GM12878 (cell line): ENCODE measurements around the gene BAZ2B. TPM values are rescaled to one million over a fixed set of nuclear protein-coding genes. Genes with fewer than 3 reads are reported as not detected.

Source experiments
- ATAC-seq: fragments of 200-7000 bp; cut with Tn5 transposase; 3 replicates; pipeline ENCODE4 v1.9.1; 2020; ENCODE audit warnings: mild to moderate bottlenecking, moderate library complexity
- BruUV-seq: library from RNA; stranded (reverse); fragments of 400-500 nt; replicated peaks from 2 replicates; lab custom pipeline; 2021; lab: Mats Ljungman, UMichigan
- CTCF ChIA-PET: fragments of 300-600 bp; sonication (Branson Sonifier 250); formaldehyde crosslinking; extraction: SDS; loops from one replicate; lab custom pipeline; 2021; ENCODE audit warnings: inconsistent platforms; lab: Yijun Ruan, JAX
- POLR2A ChIA-PET: fragments of 350-600 bp; formaldehyde crosslinking; extraction: SDS; loops from one replicate; lab custom pipeline; 2021; ENCODE audit warnings: inconsistent platforms; lab: Charles Lee
- RAD21 ChIA-PET: fragments of 300-600 bp; sonication (Branson Sonifier 250); formaldehyde crosslinking; loops from one replicate; lab custom pipeline; 2023; ENCODE audit warnings: antibody characterized with exemption; ENCODE audit not compliant: unreplicated experiment; lab: Charles Lee
- SMC1A ChIA-PET: fragments of 300-600 bp; sonication (Branson Sonifier 250); formaldehyde crosslinking; loops from one replicate; lab custom pipeline; 2023; ENCODE audit not compliant: unreplicated experiment, uncharacterized antibody; lab: Charles Lee
- DNase-seq: peaks from one replicate; pipeline ENCODE4 v3.0.0-alpha.2; 2011; ENCODE audit warnings: low read depth, low spot score
- FAIRE-seq: peaks from 3 replicates; lab custom pipeline; 2011; peaks lifted over from hg19 to GRCh38; lab: Jason Lieb, UNC
- H2AFZ ChIP-seq: 2 replicates; pipeline ENCODE4 v1.6.0; 2011; ENCODE audit warnings: low read depth, low read length, control low read depth; ENCODE audit not compliant: control insufficient read depth
- H3K27ac ChIP-seq: 2 replicates; pipeline ENCODE4 v1.5.1; 2011; ENCODE audit warnings: control low read depth; ENCODE audit not compliant: control insufficient read depth, insufficient read depth
- H3K27me3 ChIP-seq, 2 experiments: replicated peaks in 1 of 2; 2 replicates each; pipeline versions ENCODE4 v1.6.0 to v1.6.1; 2011; ENCODE audit warnings: low read length in 1 of 2; ENCODE audit not compliant: control insufficient read depth in 2 of 2, insufficient read depth in 2 of 2
- H3K36me3 ChIP-seq, 2 experiments: 2 replicates each; pipeline ENCODE4 v1.5.1; 2011; ENCODE audit warnings: low read length in 1 of 2; ENCODE audit not compliant: control insufficient read depth in 2 of 2, insufficient read depth in 2 of 2
- H3K4me1 ChIP-seq: 2 replicates; pipeline ENCODE4 v1.6.1; 2011; ENCODE audit warnings: mild to moderate bottlenecking, low read length, moderate library complexity, mixed read lengths; ENCODE audit not compliant: control insufficient read depth, insufficient read depth
- H3K4me2 ChIP-seq: 2 replicates; pipeline ENCODE4 v1.6.0; 2011; ENCODE audit warnings: control low read depth; ENCODE audit not compliant: control insufficient read depth, insufficient read depth
- H3K4me3 ChIP-seq: fragments of 200-600 bp; sonication (generic); 2 replicates; pipeline ENCODE4 v1.5.1; 2016
- H3K79me2 ChIP-seq: 2 replicates; pipeline ENCODE4 v1.6.0; 2011; ENCODE audit warnings: low read length; ENCODE audit not compliant: control insufficient read depth, insufficient read depth
- H3K9ac ChIP-seq: 2 replicates; pipeline ENCODE4 v1.8.0; 2011; ENCODE audit warnings: low read length, control low read depth, mixed read lengths; ENCODE audit not compliant: control insufficient read depth, insufficient read depth
- H3K9me3 ChIP-seq: replicated peaks from 3 replicates; pipeline ENCODE4 v1.5.1; 2011; ENCODE audit warnings: mild to moderate bottlenecking, low read length; ENCODE audit not compliant: control insufficient read depth, insufficient read depth
- H4K20me1 ChIP-seq: 2 replicates; pipeline ENCODE4 v1.6.0; 2011; ENCODE audit not compliant: control insufficient read depth, insufficient read depth
- ATF7 ChIP-seq: fragments of 450-650 bp; IDR thresholded peaks from 2 replicates; pipeline ENCODE4 v1.6.1; 2016; ENCODE audit warnings: low read depth, mild to moderate bottlenecking
- CBFB ChIP-seq: IDR thresholded peaks from 2 replicates; pipeline ENCODE4 v1.6.1; 2016; ENCODE audit warnings: antibody characterized with exemption, low read depth
- EED ChIP-seq: sonication (generic); IDR thresholded peaks from 2 replicates; pipeline ENCODE4 v1.6.1; 2016; ENCODE audit warnings: antibody characterized with exemption, low read depth
- RCOR1 ChIP-seq: conservative IDR thresholded peaks from 2 replicates; pipeline ENCODE4 v1.6.1; 2012; ENCODE audit warnings: low read depth, low read length, improper control_type of control experiment
- RFX5 ChIP-seq: IDR thresholded peaks from 2 replicates; pipeline ENCODE4 v1.6.1; 2011; ENCODE audit warnings: low read depth, low read length, improper control_type of control experiment
- TCF12 ChIP-seq: IDR thresholded peaks from 2 replicates; pipeline ENCODE4 v1.6.1; 2011; ENCODE audit warnings: low read depth, mild to moderate bottlenecking, low read length
- YY1 ChIP-seq: IDR thresholded peaks from 2 replicates; pipeline ENCODE4 v1.6.1; 2011; ENCODE audit warnings: low read depth, mild to moderate bottlenecking, low read length
- WGBS: methylation state at CpG from one replicate; pipeline ENCODE4 v1.1.6; 2016; ENCODE audit warnings: low lambda C conversion rate; ENCODE audit not compliant: insufficient replicate concordance, insufficient coverage; ENCODE audit errors: missing lambda C conversion rate; 5-methylcytosine and 5-hydroxymethylcytosine counted together
- in situ Hi-C: fragments of 300-500 bp; cut with MboI; formaldehyde crosslinking; loops from 9 replicates; pipeline ENCODE4 v1.14.3; 2018; ENCODE audit warnings: mixed read lengths
- intact Hi-C: fragments of 100-400 bp; cut with micrococcal nuclease; formaldehyde crosslinking; loops from one replicate; pipeline ENCODE4 v1.14.2; 2022; ENCODE audit not compliant: unreplicated experiment
- polyA plus RNA-seq, 11 experiments: library from polyadenylated mRNA; depleted of rRNA in 4 of 11; unstranded in 6 of 11; stranded (reverse) in 5 of 11; fragments of >200 nt; fragmentation: Nextera tagmentation in 4 of 11; fragmentation: Illumina TruSeq in 1 of 11; extraction: Ambion mirVana in 4 of 11; extraction: Trizol in 1 of 11; gene quantifications; 1 replicate in 1 of 11; 2 replicates in 10 of 11; pipeline versions ENCODE4 v1.2.1 to v1.2.3, GENCODE V29; 2011 to 2016; ENCODE audit warnings: inconsistent platforms in 2 of 11, missing spikeins in 2 of 11, low read depth in 1 of 11
- total RNA-seq, 4 experiments: library from RNA; depleted of rRNA in 3 of 4; stranded (reverse); fragments of >200 nt in 3 of 4; fragmentation: Illumina TruSeq in 1 of 4; extraction: Trizol in 1 of 4; gene quantifications; 2 replicates each; pipeline versions ENCODE4 v1.2.1 to v1.2.3, GENCODE V29; 2013 to 2021
- TF ChIP-seq, protein P1 (sequence below): fragments of 450-650 bp; formaldehyde crosslinking; IDR thresholded peaks from 2 replicates; pipeline ENCODE4 v1.5.0; 2022; ENCODE audit warnings: mild to moderate bottlenecking, missing genetic modification characterization
- TF ChIP-seq, protein P2 (sequence below): IDR thresholded peaks from 2 replicates; pipeline ENCODE4 v1.6.1; 2012; ENCODE audit warnings: low read length, inconsistent platforms
- TF ChIP-seq, protein P3 (sequence below): fragments of 450-650 bp; IDR thresholded peaks from 2 replicates; pipeline ENCODE4 v1.6.1; 2017; ENCODE audit warnings: borderline replicate concordance
- TF ChIP-seq, protein P4 (sequence below): IDR thresholded peaks from 2 replicates; pipeline ENCODE4 v1.6.1; 2012; ENCODE audit warnings: low read depth, low read length, improper control_type of control experiment

The BAZ2B gene
- total and polyA plus RNA-seq, 10 of the 15 experiments (the other 5 are each of a cell fraction or from before 2014, with no cell fraction given), result 8.8 to 49.7 (median 24.7) TPM

DNA sequence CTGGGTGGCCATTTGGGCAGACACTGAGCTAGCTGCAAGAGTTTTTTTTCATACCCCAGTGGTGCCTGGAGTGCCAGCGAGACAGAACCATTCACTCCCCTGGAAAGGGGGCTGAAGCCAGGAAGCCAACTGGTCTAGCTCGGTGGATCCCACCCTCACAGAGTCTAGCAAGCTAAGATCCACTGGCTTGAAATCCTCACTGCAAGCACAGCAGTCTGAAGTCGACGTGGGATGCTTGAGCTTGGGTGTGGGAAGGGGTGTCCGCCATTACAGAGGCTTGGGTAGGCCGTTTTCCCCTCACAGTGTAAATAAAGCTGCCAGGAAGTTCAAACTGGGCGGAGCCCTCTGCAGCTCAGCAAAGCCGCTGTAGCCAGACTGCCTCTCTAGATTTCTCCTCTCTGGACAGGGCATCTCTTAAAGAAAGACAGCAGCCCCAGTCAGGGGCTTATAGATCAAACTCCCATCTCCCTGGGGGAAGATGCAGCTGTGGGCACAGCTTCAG is 260.2 kb downstream of the BAZ2B start (continued):
- TF ChIP-seq, protein P1, sequence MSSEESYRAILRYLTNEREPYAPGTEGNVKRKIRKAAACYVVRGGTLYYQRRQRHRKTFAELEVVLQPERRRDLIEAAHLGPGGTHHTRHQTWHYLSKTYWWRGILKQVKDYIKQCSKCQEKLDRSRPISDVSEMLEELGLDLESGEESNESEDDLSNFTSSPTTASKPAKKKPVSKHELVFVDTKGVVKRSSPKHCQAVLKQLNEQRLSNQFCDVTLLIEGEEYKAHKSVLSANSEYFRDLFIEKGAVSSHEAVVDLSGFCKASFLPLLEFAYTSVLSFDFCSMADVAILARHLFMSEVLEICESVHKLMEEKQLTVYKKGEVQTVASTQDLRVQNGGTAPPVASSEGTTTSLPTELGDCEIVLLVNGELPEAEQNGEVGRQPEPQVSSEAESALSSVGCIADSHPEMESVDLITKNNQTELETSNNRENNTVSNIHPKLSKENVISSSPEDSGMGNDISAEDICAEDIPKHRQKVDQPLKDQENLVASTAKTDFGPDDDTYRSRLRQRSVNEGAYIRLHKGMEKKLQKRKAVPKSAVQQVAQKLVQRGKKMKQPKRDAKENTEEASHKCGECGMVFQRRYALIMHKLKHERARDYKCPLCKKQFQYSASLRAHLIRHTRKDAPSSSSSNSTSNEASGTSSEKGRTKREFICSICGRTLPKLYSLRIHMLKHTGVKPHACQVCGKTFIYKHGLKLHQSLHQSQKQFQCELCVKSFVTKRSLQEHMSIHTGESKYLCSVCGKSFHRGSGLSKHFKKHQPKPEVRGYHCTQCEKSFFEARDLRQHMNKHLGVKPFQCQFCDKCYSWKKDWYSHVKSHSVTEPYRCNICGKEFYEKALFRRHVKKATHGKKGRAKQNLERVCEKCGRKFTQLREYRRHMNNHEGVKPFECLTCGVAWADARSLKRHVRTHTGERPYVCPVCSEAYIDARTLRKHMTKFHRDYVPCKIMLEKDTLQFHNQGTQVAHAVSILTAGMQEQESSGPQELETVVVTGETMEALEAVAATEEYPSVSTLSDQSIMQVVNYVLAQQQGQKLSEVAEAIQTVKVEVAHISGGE (CRISPR knock-in tag), result no peak
- TF ChIP-seq RFX5 (no peak), CBFB (no peak)
- TF ChIP-seq, all 136 proteins: peak for 0

DNA sequence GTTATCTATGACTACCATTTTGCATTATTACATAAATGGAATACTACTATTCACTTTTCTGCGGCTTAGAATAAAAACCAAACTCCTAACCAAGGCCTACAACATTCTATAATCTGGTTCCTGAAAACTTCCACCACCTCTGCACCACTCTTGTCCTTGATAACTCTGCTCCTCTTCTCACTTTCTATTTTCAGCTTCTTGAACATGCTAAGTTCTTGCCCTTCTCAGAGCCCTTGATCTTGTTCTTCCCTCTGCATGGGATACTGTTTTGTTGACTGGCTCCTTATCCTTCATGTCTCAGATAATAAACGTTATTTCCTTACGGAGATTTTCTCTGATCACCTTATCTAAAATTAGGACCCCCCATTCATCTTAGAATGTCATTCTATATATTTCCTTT is 264.4 kb downstream of the BAZ2B start:
- H3K9ac ChIP-seq, result no peak overlapping the region
- no peaks in the 10 kb centered on the region for H4K20me1 ChIP-seq
- WGBS, result 94% methylated on average over 3 of the region's 3 CpGs
- H3K9me3 ChIP-seq, result no peaks in the 10 kb centered on the region
- ATAC-seq (no peak), FAIRE-seq (no peak), DNase-seq (no peak)
- RAD21 ChIA-PET, result no interaction called here
- no peak overlapping the region for H3K4me3 ChIP-seq
- in situ Hi-C loops, result no loop called here
- no peaks in the 10 kb centered on the region for H3K79me2 ChIP-seq
- TF ChIP-seq YY1 (no peak), EED (no peak), TCF12 (no peak), RCOR1 (no peak), ATF7 (no peak)
- TF ChIP-seq, protein P2, sequence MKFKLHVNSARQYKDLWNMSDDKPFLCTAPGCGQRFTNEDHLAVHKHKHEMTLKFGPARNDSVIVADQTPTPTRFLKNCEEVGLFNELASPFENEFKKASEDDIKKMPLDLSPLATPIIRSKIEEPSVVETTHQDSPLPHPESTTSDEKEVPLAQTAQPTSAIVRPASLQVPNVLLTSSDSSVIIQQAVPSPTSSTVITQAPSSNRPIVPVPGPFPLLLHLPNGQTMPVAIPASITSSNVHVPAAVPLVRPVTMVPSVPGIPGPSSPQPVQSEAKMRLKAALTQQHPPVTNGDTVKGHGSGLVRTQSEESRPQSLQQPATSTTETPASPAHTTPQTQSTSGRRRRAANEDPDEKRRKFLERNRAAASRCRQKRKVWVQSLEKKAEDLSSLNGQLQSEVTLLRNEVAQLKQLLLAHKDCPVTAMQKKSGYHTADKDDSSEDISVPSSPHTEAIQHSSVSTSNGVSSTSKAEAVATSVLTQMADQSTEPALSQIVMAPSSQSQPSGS, result no peak
- TF ChIP-seq, protein P3, sequence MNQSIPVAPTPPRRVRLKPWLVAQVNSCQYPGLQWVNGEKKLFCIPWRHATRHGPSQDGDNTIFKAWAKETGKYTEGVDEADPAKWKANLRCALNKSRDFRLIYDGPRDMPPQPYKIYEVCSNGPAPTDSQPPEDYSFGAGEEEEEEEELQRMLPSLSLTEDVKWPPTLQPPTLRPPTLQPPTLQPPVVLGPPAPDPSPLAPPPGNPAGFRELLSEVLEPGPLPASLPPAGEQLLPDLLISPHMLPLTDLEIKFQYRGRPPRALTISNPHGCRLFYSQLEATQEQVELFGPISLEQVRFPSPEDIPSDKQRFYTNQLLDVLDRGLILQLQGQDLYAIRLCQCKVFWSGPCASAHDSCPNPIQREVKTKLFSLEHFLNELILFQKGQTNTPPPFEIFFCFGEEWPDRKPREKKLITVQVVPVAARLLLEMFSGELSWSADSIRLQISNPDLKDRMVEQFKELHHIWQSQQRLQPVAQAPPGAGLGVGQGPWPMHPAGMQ, result no peak
- TF ChIP-seq, protein P1 (CRISPR knock-in tag), result no peak
- TF ChIP-seq, protein P4, sequence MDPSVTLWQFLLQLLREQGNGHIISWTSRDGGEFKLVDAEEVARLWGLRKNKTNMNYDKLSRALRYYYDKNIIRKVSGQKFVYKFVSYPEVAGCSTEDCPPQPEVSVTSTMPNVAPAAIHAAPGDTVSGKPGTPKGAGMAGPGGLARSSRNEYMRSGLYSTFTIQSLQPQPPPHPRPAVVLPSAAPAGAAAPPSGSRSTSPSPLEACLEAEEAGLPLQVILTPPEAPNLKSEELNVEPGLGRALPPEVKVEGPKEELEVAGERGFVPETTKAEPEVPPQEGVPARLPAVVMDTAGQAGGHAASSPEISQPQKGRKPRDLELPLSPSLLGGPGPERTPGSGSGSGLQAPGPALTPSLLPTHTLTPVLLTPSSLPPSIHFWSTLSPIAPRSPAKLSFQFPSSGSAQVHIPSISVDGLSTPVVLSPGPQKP, result no peak
- SMC1A ChIA-PET, result no interaction called here
- no peak overlapping the region for H2AFZ ChIP-seq
- H3K27me3 ChIP-seq, result no peaks in the 10 kb centered on the region
- H3K4me1 ChIP-seq, result no peaks in the 10 kb centered on the region
- POLR2A ChIA-PET, result no interaction called here
- H3K4me2 ChIP-seq, result no peak overlapping the region
- BruUV-seq, result no TSS peak
- intact Hi-C loops, result no loop called here
- CTCF ChIA-PET, result interaction anchor here (0.7 kb wide), 1 partner anchor 402 kb away, joined by 3 read pairs; no protein-coding TSS in a partner anchor
- H3K36me3 ChIP-seq, result peaks cover 0 to 5% of the 10 kb centered on the region in 2 experiments; a peak in 1 of 4 replicates
- no peak overlapping the region for H3K27ac ChIP-seq
